Right lobe of liver (tissue), 6 donors: ENCODE results near the gene PEX5. TPM values are rescaled to one million over a fixed set of nuclear protein-coding genes. Genes with fewer than 3 reads are reported as not detected.

ENCODE experiments used
- ATAC-seq, 4 donors: fragments of 200-7000 bp; cut with Tn5 transposase; one replicate each; pipeline ENCODE4 v1.9.1; 2020; ENCODE audit warnings: mild to moderate bottlenecking in 4 of 4, moderate library complexity in 4 of 4
- DNase-seq, 3 donors: peaks; one replicate each; pipeline ENCODE4 v3.0.0-alpha.2; 2020
- H3K27ac ChIP-seq, 3 donors: fragments of 200-600 bp; one replicate each; pipeline ENCODE4 v1.8.0; 2022
- H3K27me3 ChIP-seq, 2 donors: fragments of 200-600 bp; one replicate each; pipeline ENCODE4 v1.8.0; 2022
- H3K36me3 ChIP-seq, 4 donors: fragments of 200-600 bp; sonication (generic) in 1 of 4; one replicate each; pipeline versions ENCODE4 v1.5.1 to v1.8.0; 2017 to 2022; ENCODE audit warnings: control low read depth in 1 of 4
- H3K4me1 ChIP-seq, 4 donors: fragments of 200-600 bp; sonication (generic) in 1 of 4; one replicate each; pipeline versions ENCODE4 v1.5.1 to v1.8.0; 2017 to 2022; ENCODE audit warnings: control low read depth in 1 of 4
- H3K4me3 ChIP-seq, 3 donors: fragments of 200-600 bp; one replicate each; pipeline ENCODE4 v1.8.0; 2022
- H3K9me3 ChIP-seq, 4 donors: fragments of 200-600 bp; sonication (generic) in 1 of 4; one replicate each; pipeline versions ENCODE4 v1.5.1 to v1.8.0; 2017 to 2022; ENCODE audit warnings: control low read depth in 1 of 4
- POLR2A ChIP-seq: fragments of 450-650 bp; IDR thresholded peaks from one replicate; pipeline ENCODE4 v1.6.1; 2017; ENCODE audit warnings: antibody characterized with exemption, mild to moderate bottlenecking
- WGBS: methylation state at CpG from one replicate; pipeline ENCODE4 v1.1.6; 2018; ENCODE audit warnings: low coverage, low lambda C conversion rate; ENCODE audit not compliant: insufficient coverage; ENCODE audit errors: missing lambda C conversion rate; 5-methylcytosine and 5-hydroxymethylcytosine counted together
- intact Hi-C, 2 donors: fragments of 100-400 bp; cut with DNase I; formaldehyde crosslinking; loops; one replicate each; pipeline versions ENCODE4 v1.11.2 to v1.14.1; 2022
- total RNA-seq, 6 experiments: library from RNA; depleted of rRNA in 2 of 6; stranded (reverse); fragments of >200 nt in 2 of 6; fragmentation: NEBNext Ultra II Directional in 3 of 6; extraction: Animal tissue kit (Norgen Biotek cat#: 25700) in 3 of 6; gene quantifications; one replicate each; pipeline versions ENCODE4 v1.1.0 to v1.2.4, GENCODE V29; 2016 to 2023
- TF ChIP-seq, protein P1 (sequence below), 4 donors: fragments of 200-600 bp in 3 of 4; fragments of 450-650 bp in 1 of 4; IDR thresholded peaks; one replicate each; pipeline versions ENCODE4 v1.5.1 to v1.8.0; 2016 to 2022; ENCODE audit warnings: antibody characterized with exemption in 4 of 4, mild to moderate bottlenecking in 2 of 4
- donor health status: DM: no; HTN: yes; CAD: no.
- donor health status: DM: no; HTN: no; CAD: no.
- donor health status: DM: no; HTN: no; CAD: no.
- donor health status: DM: no; HTN: yes; CAD: no.
- donor health status: DM: no; HTN: yes; CAD: no.

Gene PEX5
- total RNA-seq, 6 experiments from 2014 or later: 28.7 to 43.9 (median 36.2) TPM

DNA sequence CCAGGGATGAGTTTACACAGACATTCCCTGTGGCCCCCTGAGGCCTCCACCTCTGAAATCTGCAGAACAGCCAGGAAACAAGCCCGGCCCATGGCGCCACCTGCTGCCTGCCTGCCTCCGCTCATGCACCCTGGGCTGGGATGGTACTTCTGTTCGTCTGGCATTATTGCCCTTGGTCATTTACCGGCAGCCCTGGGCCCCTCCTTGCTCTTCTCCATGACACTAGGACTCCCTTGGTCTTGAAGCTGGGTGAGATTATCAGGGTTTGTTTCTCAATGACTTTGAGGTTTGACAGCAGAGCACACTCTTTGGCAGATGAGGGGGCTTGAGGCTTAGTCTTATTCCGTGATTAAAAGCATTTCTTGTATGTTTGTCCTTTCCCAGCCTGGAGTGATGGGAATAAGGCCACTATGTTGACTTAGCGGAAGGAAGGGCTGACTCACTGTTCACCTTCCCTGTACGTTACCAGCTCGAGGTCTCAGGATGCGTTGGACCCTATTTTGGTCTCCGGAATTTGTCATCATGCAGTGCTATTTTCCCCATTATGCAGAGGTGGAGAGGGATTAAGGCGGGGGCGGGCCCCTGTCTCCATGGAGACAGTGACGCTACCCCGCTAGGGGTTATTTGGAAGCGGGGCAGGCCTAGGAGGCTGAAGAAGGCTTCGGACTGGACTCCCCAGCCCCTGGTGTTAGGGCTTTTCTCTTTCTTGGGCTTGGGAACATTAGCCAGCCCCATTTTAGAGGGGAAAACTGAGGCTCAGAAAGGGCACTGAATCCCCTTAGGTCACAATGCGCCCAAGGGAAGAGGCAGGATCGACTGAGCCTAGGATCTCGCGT lies 706 bp upstream of the PEX5 start:
- ATAC-seq (peak; percentile 63 to 67 (median 66)), DNase-seq (peak; percentile 75 to 76 (median 75))
- no peaks in the 10 kb centered on the region for H3K27me3 ChIP-seq
- H3K9me3 ChIP-seq: no peaks in the 10 kb centered on the region
- intact Hi-C loops: no loop called here
- H3K36me3 ChIP-seq: peaks cover 0 to 3% (median 0%) of the 10 kb centered on the region in 4 donors
- WGBS: 3% methylated on average over 16 of the region's 21 CpGs
- TF ChIP-seq, protein P1, sequence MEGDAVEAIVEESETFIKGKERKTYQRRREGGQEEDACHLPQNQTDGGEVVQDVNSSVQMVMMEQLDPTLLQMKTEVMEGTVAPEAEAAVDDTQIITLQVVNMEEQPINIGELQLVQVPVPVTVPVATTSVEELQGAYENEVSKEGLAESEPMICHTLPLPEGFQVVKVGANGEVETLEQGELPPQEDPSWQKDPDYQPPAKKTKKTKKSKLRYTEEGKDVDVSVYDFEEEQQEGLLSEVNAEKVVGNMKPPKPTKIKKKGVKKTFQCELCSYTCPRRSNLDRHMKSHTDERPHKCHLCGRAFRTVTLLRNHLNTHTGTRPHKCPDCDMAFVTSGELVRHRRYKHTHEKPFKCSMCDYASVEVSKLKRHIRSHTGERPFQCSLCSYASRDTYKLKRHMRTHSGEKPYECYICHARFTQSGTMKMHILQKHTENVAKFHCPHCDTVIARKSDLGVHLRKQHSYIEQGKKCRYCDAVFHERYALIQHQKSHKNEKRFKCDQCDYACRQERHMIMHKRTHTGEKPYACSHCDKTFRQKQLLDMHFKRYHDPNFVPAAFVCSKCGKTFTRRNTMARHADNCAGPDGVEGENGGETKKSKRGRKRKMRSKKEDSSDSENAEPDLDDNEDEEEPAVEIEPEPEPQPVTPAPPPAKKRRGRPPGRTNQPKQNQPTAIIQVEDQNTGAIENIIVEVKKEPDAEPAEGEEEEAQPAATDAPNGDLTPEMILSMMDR (IDR thresholded peaks at IDR 0.05): peak; percentile 53 to 77 (median 63)
- no peak for TF ChIP-seq POLR2A
- H3K4me1 ChIP-seq: peaks cover 0 to 19% (median 3%) of the 10 kb centered on the region in 4 donors
- peak overlapping the region; percentile 88 to 94 (median 91) for H3K4me3 ChIP-seq
- H3K27ac ChIP-seq: peak overlapping the region; percentile 63 to 93 (median 90)

DNA sequence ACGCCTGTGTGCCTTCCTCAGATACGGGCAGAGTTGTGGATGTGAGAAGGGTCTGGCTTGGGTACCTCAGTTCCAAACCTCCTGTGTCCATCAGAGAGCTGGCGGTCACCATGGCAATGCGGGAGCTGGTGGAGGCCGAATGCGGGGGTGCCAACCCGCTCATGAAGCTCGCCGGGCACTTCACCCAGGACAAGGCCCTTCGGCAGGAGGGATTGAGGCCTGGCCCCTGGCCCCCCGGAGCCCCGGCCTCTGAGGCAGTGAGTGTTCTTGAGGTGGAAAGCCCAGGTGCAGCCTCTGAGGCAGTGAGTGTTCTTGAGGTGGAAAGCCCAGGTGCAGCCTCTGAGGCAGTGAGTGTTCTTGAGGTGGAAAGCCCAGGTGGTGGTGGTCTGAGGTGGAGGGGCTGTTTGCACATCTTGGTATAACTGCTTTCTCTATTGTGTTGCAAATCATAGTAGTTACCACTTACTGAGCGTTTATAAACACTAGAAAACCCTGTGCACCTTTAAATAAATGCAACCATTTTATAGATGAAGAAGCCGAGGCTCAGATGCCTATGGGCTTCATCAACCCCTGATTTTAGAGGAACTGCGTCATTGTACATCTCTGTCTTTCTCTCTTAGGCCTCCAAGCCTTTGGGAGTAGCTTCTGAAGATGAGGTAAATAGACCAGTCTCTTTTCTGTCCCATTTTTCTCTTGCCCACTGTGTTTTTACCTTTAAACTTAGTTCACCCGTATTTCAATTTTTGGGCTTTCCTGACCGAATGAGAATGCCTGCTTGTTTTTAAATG lies 976 bp downstream of the PEX5 start:
- TF ChIP-seq POLR2A: no peak
- TF ChIP-seq, protein P1 (IDR thresholded peaks at IDR 0.05): no peak
- no peaks in the 10 kb centered on the region for H3K9me3 ChIP-seq
- ATAC-seq: peak in 3 of 4 donors; percentile 3 to 4 (median 3)
- DNase-seq: peak in 2 of 3 donors; percentile 47 to 68
- intact Hi-C loops: no loop called here
- no peaks in the 10 kb centered on the region for H3K27me3 ChIP-seq
- peak overlapping the region; percentile 88 to 94 (median 91) for H3K4me3 ChIP-seq
- 68% methylated on average over 4 of the region's 17 CpGs for whole genome bisulfite sequencing
- H3K36me3 ChIP-seq: peaks cover 0 to 3% (median 0%) of the 10 kb centered on the region in 4 donors
- peaks cover 0 to 19% (median 3%) of the 10 kb centered on the region in 4 donors for H3K4me1 ChIP-seq
- H3K27ac ChIP-seq: peak overlapping the region; percentile 63 to 93 (median 90)

DNA sequence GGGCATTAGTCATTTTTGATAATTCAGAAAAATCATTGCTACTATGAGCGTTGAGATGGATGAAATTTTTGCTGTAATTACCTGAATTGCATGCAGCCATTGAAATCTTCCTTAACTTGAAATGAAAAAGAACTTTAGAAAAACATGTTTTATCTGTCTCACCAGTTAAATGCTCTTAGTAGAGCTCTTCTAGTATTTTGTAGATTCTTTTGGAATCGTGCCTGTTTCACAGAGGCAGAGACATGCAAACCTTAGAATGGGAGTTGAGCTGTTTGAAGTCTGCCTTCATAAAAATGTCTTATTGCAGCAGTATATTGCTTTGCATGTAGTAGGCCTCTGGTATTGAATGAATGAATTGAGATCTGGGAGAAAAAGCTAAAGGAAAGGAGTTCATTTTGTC lies 4.2 kb downstream of the PEX5 start:
- no peak for ATAC-seq
- WGBS: 91% methylated on average over 2 of the region's 2 CpGs
- Histone ChIP-seq H3K27me3 (no peaks in the 10 kb centered on the region), H3K4me3 (no peak overlapping the region), H3K4me1 (peaks cover 0 to 27% (median 6%) of the 10 kb centered on the region in 4 donors), H3K27ac (no peak overlapping the region), H3K9me3 (no peaks in the 10 kb centered on the region), H3K36me3 (peaks cover 0 to 3% (median 0%) of the 10 kb centered on the region in 4 donors)
- DNase-seq: no peak
- no peak for TF ChIP-seq POLR2A
- TF ChIP-seq, protein P1 (IDR thresholded peaks at IDR 0.05): no peak
- intact Hi-C loops: no loop called here

DNA sequence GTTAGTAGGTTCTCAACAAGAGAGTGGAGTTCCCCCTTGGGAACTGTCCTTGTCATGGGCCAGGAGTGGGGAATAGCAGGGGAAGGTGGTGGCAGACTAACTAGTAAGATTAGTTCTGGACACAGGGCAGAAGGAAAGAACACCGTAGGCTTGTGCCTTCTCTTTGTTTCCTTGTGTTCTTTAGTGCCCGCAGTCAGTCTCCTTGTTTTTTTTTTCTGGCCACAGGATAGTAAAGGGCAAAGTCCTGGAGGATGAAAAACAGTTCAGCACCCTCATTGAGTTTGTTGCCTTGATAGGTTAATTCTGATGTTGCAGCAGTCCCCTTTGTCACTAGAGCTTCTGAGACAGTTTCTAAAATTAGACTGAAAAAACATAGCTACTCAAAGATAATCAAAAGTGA lies 8.4 kb downstream of the PEX5 start:
- peaks cover 0 to 13% (median 5%) of the 10 kb centered on the region in 4 donors for H3K4me1 ChIP-seq
- intact Hi-C loops: no loop called here
- ATAC-seq: peak; percentile 87 to 94 (median 90)
- peaks cover 0 to 18% (median 3%) of the 10 kb centered on the region in 4 donors for H3K36me3 ChIP-seq
- H3K9me3 ChIP-seq: no peaks in the 10 kb centered on the region
- no peak for DNase-seq
- H3K4me3 ChIP-seq: no peak overlapping the region
- no peaks in the 10 kb centered on the region for H3K27me3 ChIP-seq
- TF ChIP-seq POLR2A: no peak
- TF ChIP-seq, protein P1 (IDR thresholded peaks at IDR 0.05): no peak
- WGBS: 28% methylated on average over 2 of the region's 2 CpGs
- peak overlapping the region; percentile 43 to 57 (median 48) for H3K27ac ChIP-seq
